Caco-2 (cell line): Measurements from ENCODE around the gene TAMALIN. TPM values are rescaled to one million over a fixed set of nuclear protein-coding genes. Genes with fewer than 3 reads are reported as not detected.

Experiments
- BruUV-seq: library from RNA; stranded (reverse); fragments of 400-500 nt; replicated peaks from 2 replicates; lab custom pipeline; 2021; lab: Mats Ljungman, UMichigan
- CTCF ChIA-PET: fragments of 300-600 bp; sonication (Branson Sonifier 250); formaldehyde crosslinking; loops from one replicate; lab custom pipeline; 2022; ENCODE audit warnings: antibody characterized with exemption; lab: Charles Lee
- POLR2A ChIA-PET: fragments of 300-600 bp; sonication (Branson Sonifier 250); formaldehyde crosslinking; loops from one replicate; lab custom pipeline; 2022; ENCODE audit warnings: antibody characterized with exemption; lab: Charles Lee
- DNase-seq, 2 experiments: peaks; one replicate each; pipeline versions ENCODE4 v3.0.0 to v3.0.0-alpha.2; 2020 to 2022
- H3K27me3 ChIP-seq: replicated peaks from 2 replicates; pipeline ENCODE4 v1.6.0; 2011; ENCODE audit warnings: low read length; ENCODE audit not compliant: control insufficient read depth, insufficient read depth
- H3K36me3 ChIP-seq: 2 replicates; pipeline ENCODE4 v1.5.1; 2011; ENCODE audit warnings: low read length; ENCODE audit not compliant: control insufficient read depth, insufficient read depth
- H3K4me1 ChIP-seq: fragments of 250-450 bp; sonication (Bioruptor Pico); 2 replicates; pipeline ENCODE4 v1.5.1; 2020; ENCODE audit warnings: mild to moderate bottlenecking
- H3K4me3 ChIP-seq: 2 replicates; pipeline ENCODE4 v1.5.1; 2011; ENCODE audit warnings: low read depth, mild to moderate bottlenecking, control low read depth, low read length
- H3K9me3 ChIP-seq: fragments of 250-450 bp; sonication (Bioruptor Pico); 2 replicates; pipeline ENCODE4 v1.5.1; 2020; ENCODE audit warnings: mild to moderate bottlenecking, moderate library complexity
- H3K27ac Mint-ChIP-seq: one replicate; pipeline ENCODE4 v1.8.0; 2022; ENCODE audit warnings: mixed read lengths; ENCODE audit not compliant: unreplicated experiment
- H3K27me3 Mint-ChIP-seq: one replicate; pipeline ENCODE4 v1.8.0; 2022; ENCODE audit warnings: mixed read lengths; ENCODE audit not compliant: insufficient read depth, unreplicated experiment
- H3K36me3 Mint-ChIP-seq: one replicate; pipeline ENCODE4 v1.8.0; 2022; ENCODE audit warnings: mild to moderate bottlenecking, mixed read lengths; ENCODE audit not compliant: insufficient read depth, unreplicated experiment
- H3K4me1 Mint-ChIP-seq: one replicate; pipeline ENCODE4 v1.8.0; 2022; ENCODE audit warnings: low read depth, mixed read lengths; ENCODE audit not compliant: unreplicated experiment
- H3K4me3 Mint-ChIP-seq: one replicate; pipeline ENCODE4 v1.8.0; 2022; ENCODE audit warnings: mild to moderate bottlenecking, moderate library complexity, mixed read lengths; ENCODE audit not compliant: unreplicated experiment
- H3K9me3 Mint-ChIP-seq: one replicate; pipeline ENCODE4 v1.8.0; 2022; ENCODE audit warnings: mixed read lengths; ENCODE audit not compliant: unreplicated experiment
- intact Hi-C: fragments of 100-400 bp; cut with micrococcal nuclease; formaldehyde crosslinking; loops from one replicate; pipeline ENCODE4 v1.10.0; 2022; ENCODE audit not compliant: unreplicated experiment
- total RNA-seq: library from RNA; stranded (reverse); gene quantifications from 2 replicates; pipeline ENCODE4 v1.2.3, GENCODE V29; 2022
- TF ChIP-seq, protein P1 (sequence below), 2 experiments: fragments of 200-600 bp in 1 of 2; IDR thresholded peaks; 1 replicate in 1 of 2; 2 replicates in 1 of 2; pipeline versions ENCODE4 v1.5.1 to v1.8.0; 2011 to 2022; ENCODE audit warnings: antibody characterized with exemption in 1 of 2, control low read depth in 1 of 2, inconsistent platforms in 1 of 2, low read depth in 1 of 2, low read length in 1 of 2, mild to moderate bottlenecking in 1 of 2, moderate library complexity in 1 of 2; ENCODE audit not compliant: insufficient read depth in 1 of 2, severe bottlenecking in 1 of 2, unreplicated experiment in 1 of 2

TAMALIN gene
- total RNA-seq, 1 experiment from 2014 or later = 4.1 TPM

DNA sequence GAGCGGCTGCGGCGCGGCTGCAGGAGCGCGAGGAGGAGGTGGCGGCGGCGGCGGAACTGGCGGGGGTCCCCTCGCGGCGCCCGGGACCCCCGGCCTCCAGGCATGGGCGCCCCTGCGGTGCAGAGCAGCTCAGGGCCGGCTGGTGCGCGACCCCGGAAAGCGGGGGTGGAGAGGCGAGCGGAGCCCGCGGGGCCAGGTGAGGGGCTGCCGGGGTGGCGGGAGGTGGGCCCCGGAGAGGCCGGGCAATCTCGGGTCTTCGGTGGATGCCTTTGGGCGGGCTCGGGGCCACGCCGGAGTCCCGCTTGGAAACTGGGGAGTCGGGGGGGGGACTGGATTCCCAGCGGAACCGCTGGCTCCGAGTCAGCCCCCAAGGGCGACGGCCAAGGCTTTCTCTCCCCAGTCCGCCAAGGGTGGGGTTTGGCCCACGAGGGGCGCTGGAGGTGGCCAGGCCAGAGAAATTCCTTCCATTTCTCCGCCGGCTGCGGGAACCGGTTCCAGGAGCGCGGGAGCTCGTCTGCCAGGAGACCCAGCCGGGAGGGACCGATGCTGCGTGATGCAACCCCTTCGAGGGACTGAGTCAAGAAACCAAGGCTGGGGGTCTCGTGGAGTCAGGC is 30.6 kb downstream of the TAMALIN start:
- DNase-seq = peak; percentile 82 to 89
- BruUV-seq = no TSS peak
- intact Hi-C loops = loop anchor here (1.0 kb wide), 2 partner anchors 13 to 32 kb away; partner anchors contain the start of gene ATG101

DNA sequence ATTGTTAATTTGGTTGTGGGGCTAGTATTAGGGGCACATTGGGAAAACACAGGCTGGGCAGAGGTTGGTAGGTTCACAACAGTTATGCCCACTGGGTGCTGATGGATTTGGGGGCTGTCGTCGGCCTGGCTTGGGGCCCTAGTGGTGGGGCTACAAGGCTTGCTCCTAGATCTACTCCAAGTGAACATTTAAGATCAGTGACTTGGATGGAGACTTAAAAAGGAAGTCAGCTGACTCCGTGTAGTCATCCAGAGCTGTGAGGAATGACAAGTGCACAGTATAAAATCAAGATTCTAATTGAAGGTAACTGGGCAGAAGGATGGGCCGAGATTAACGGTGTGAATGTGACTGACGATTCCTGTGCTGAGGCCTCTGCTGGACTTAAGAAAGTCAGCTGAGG is 31.7 kb downstream of the TAMALIN start:
- intact Hi-C loops = no loop called here
- H3K27ac Mint-ChIP-seq = peak overlapping the region; percentile 98
- CTCF ChIA-PET = interaction anchor here (1.1 to 5.6 kb wide), 2 partner anchors 13 to 29 kb away, joined by 3 to 47 read pairs; no protein-coding TSS in a partner anchor

More for the DNA sequence above, 30.6 kb downstream of the TAMALIN start:
- Histone ChIP-seq H3K27me3 (no peaks in the 10 kb centered on the region), H3K9me3 (no peaks in the 10 kb centered on the region), H3K36me3 (no peaks in the 10 kb centered on the region), H3K4me1 (peaks cover 31% of the 10 kb centered on the region), H3K4me3 (peak overlapping the region; percentile 73)
- peak overlapping the region; percentile 98 for H3K27ac Mint-ChIP-seq
- TF ChIP-seq, protein P1, sequence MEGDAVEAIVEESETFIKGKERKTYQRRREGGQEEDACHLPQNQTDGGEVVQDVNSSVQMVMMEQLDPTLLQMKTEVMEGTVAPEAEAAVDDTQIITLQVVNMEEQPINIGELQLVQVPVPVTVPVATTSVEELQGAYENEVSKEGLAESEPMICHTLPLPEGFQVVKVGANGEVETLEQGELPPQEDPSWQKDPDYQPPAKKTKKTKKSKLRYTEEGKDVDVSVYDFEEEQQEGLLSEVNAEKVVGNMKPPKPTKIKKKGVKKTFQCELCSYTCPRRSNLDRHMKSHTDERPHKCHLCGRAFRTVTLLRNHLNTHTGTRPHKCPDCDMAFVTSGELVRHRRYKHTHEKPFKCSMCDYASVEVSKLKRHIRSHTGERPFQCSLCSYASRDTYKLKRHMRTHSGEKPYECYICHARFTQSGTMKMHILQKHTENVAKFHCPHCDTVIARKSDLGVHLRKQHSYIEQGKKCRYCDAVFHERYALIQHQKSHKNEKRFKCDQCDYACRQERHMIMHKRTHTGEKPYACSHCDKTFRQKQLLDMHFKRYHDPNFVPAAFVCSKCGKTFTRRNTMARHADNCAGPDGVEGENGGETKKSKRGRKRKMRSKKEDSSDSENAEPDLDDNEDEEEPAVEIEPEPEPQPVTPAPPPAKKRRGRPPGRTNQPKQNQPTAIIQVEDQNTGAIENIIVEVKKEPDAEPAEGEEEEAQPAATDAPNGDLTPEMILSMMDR (IDR thresholded peaks at IDR 0.05; ENCODE audit: insufficient read depth in 1 of 2, low read depth in 1 of 2, low read length in 1 of 2, severe bottlenecking in 1 of 2, unreplicated experiment in 1 of 2) = peak in 1 of 2 experiments; percentile 42
- H3K4me1 Mint-ChIP-seq = peaks cover 30% of the 10 kb centered on the region
- no peaks in the 10 kb centered on the region for H3K27me3 Mint-ChIP-seq
- H3K36me3 Mint-ChIP-seq = peaks cover 5% of the 10 kb centered on the region
- ChIA-PET POLR2A (interaction anchor here (0.7 to 1.9 kb wide), 6 partner anchors 10 to 173 kb away, joined by 3 to 41 read pairs (median 4); partner anchors contain the start of genes ATG101 and NR4A1), CTCF (interaction anchor here (0.6 to 5.6 kb wide), 4 partner anchors 10 to 42 kb away, joined by 3 to 47 read pairs (median 5); partner anchors contain the start of genes NR4A1 and SMIM41)
- H3K4me3 Mint-ChIP-seq = peak overlapping the region; percentile 94
- H3K9me3 Mint-ChIP-seq = no peaks in the 10 kb centered on the region

DNA sequence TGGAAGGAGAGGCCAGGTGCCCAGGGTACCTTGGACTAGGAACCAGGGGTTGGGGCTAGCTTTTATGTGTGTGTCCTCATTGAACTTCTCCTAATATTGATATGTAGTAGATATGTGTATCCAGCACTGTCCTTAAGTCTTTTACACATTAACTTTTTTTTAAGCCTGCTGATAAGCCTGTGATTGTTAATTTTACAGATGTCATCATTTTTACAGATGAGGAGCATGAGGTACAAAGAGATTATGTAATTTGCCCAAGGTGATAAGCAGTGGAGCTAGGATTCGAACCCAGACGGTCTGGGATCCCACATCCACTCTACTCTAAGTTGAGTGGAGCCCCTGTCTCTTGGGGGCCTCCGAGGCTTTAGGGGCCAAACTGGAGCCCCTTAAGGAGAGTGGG is 34.3 kb downstream of the TAMALIN start:
- BruUV-seq = no TSS peak
- ChIA-PET POLR2A (interaction anchor here (0.6 kb wide), 1 partner anchor 10 kb away, joined by 7 read pairs; the partner anchor contains the start of gene NR4A1), CTCF (interaction anchor here (1.1 to 1.5 kb wide), 2 partner anchors 16 to 29 kb away, joined by 3 to 6 read pairs; partner anchors contain the start of gene ATG101)
- no peaks in the 10 kb centered on the region for H3K27me3 Mint-ChIP-seq
- intact Hi-C loops = no loop called here
- Histone ChIP-seq H3K27me3 (no peaks in the 10 kb centered on the region), H3K36me3 (no peaks in the 10 kb centered on the region; the same call in 1 of the 2 replicates), H3K4me3 (no peak overlapping the region), H3K4me1 (peaks cover 26% of the 10 kb centered on the region), H3K9me3 (no peaks in the 10 kb centered on the region)
- peaks cover 33% of the 10 kb centered on the region for H3K36me3 Mint-ChIP-seq
- H3K4me3 Mint-ChIP-seq = no peak overlapping the region
- H3K27ac Mint-ChIP-seq = no peak overlapping the region
- no peak for DNase-seq
- H3K4me1 Mint-ChIP-seq = peaks cover 18% of the 10 kb centered on the region
- TF ChIP-seq, protein P1 (IDR thresholded peaks at IDR 0.05; ENCODE audit: insufficient read depth in 1 of 2, low read depth in 1 of 2, low read length in 1 of 2, severe bottlenecking in 1 of 2, unreplicated experiment in 1 of 2) = no peak
- no peaks in the 10 kb centered on the region for H3K9me3 Mint-ChIP-seq

More for the DNA sequence above, 31.7 kb downstream of the TAMALIN start:
- TSS peak; percentile 41 for BruUV-seq
- Mint-ChIP-seq H3K4me1 (peaks cover 22% of the 10 kb centered on the region), H3K4me3 (peak overlapping the region; percentile 94), H3K27me3 (no peaks in the 10 kb centered on the region), H3K36me3 (peaks cover 14% of the 10 kb centered on the region), H3K9me3 (no peaks in the 10 kb centered on the region)
- Histone ChIP-seq H3K4me3 (no peak overlapping the region), H3K27me3 (no peaks in the 10 kb centered on the region), H3K4me1 (peaks cover 26% of the 10 kb centered on the region), H3K9me3 (no peaks in the 10 kb centered on the region), H3K36me3 (no peaks in the 10 kb centered on the region)
- TF ChIP-seq, protein P1 (IDR thresholded peaks at IDR 0.05; ENCODE audit: insufficient read depth in 1 of 2, low read depth in 1 of 2, low read length in 1 of 2, severe bottlenecking in 1 of 2, unreplicated experiment in 1 of 2) = no peak
- no peak for DNase-seq
- POLR2A ChIA-PET = interaction anchor here (1.8 kb wide), 1 partner anchor 12 kb away, joined by 14 read pairs; the partner anchor contains the start of gene NR4A1
